ENCODE data around the gene ATAD5.
"Not testable (repeated sequence)": the region's sequence is repeated elsewhere in the genome, so short reads cannot be mapped to it uniquely, and the experiment has no call there.

DNA sequence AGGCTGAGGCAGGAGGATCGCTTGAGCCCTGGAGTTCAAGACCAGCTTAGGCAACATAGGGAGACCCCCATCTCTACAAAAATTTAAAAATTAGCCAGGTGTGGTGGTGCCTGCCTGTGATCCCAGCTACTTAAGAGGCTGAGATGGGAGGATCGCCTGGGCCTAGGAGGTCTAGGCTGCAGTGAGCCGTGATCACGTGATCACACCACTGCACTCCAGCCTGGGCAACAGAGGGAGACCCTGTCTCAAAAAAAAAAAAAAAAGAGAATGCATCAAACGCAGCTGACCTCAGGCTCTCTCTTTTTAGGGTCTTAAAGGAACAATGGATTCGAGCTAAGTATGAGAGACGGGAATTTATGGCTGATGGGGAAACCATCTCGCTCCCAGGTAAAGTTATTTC is 99.8 kb downstream of the ATAD5 start:
- TF ChIP-seq, protein P1, sequence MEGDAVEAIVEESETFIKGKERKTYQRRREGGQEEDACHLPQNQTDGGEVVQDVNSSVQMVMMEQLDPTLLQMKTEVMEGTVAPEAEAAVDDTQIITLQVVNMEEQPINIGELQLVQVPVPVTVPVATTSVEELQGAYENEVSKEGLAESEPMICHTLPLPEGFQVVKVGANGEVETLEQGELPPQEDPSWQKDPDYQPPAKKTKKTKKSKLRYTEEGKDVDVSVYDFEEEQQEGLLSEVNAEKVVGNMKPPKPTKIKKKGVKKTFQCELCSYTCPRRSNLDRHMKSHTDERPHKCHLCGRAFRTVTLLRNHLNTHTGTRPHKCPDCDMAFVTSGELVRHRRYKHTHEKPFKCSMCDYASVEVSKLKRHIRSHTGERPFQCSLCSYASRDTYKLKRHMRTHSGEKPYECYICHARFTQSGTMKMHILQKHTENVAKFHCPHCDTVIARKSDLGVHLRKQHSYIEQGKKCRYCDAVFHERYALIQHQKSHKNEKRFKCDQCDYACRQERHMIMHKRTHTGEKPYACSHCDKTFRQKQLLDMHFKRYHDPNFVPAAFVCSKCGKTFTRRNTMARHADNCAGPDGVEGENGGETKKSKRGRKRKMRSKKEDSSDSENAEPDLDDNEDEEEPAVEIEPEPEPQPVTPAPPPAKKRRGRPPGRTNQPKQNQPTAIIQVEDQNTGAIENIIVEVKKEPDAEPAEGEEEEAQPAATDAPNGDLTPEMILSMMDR (IDR thresholded peaks at IDR 0.05), result not testable (repeated sequence)
- not testable (repeated sequence) for TF ChIP-seq POLR2A (IDR thresholded peaks at IDR 0.05)
